ENCODE measurements around the gene HTR3D.

DNA sequence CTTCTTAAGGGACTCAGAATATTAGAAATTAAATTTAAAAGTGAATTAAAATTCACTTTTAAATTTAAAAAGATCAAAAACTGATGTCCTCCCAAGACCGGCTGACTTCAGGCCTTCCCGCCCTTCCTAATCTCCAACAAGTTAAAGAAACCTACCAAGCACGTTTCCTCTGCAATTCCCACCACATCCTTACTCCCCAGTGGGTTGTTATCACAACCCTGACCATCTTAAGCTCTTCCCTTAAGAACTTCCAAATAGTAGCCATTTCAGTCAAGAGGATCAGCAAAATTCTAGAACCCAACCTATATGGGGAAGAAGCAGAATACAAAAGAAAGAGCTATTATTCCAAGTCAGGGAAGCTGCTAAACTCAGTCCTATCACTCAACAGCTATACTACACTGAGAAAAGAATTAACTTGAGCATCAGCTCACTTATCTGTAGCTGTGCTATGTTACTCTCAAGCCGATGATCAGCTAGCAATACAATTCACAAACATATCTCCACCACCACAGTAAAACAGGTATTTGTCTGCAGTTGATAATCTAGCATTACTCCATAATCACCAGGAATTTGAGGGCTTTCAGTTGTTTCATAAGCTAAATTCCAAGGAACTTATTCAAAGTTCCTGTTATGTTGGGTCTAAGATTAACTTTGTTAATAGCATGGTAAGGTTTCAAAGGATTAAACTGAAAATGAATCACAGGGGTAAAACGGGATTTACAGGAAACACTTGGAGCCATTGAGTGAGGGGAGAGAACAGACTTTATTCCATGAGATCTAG, 28.2 kb upstream of the HTR3D start:
- TF ChIP-seq, protein P1, sequence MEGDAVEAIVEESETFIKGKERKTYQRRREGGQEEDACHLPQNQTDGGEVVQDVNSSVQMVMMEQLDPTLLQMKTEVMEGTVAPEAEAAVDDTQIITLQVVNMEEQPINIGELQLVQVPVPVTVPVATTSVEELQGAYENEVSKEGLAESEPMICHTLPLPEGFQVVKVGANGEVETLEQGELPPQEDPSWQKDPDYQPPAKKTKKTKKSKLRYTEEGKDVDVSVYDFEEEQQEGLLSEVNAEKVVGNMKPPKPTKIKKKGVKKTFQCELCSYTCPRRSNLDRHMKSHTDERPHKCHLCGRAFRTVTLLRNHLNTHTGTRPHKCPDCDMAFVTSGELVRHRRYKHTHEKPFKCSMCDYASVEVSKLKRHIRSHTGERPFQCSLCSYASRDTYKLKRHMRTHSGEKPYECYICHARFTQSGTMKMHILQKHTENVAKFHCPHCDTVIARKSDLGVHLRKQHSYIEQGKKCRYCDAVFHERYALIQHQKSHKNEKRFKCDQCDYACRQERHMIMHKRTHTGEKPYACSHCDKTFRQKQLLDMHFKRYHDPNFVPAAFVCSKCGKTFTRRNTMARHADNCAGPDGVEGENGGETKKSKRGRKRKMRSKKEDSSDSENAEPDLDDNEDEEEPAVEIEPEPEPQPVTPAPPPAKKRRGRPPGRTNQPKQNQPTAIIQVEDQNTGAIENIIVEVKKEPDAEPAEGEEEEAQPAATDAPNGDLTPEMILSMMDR (optimal IDR thresholded peaks at IDR 0.05 in 1 of 3, IDR thresholded peaks at IDR 0.05 in 1 of 3, conservative IDR thresholded peaks at IDR 0.05 in 1 of 3; ENCODE audit: extremely low read depth in 1 of 3, insufficient read depth in 2 of 3, low read length in 3 of 3) = no peak
- TF ChIP-seq EZH2 (IDR thresholded peaks at IDR 0.05; ENCODE audit: low read length) = no peak

All from keratinocyte (primary cell).